HG02678 (cell line): ENCODE measurements around the gene DSE.
A peak's percentile ranks its signal among the peaks of the same experiment; 100 is the strongest.

Source experiments
- ATAC-seq: cut with Tn5 transposase; IDR thresholded peaks from one replicate; pipeline ENCODE4 v1.9.1; 2021; ENCODE audit warnings: mild to moderate bottlenecking, moderate library complexity; ENCODE audit not compliant: unreplicated experiment

DSE gene

DNA sequence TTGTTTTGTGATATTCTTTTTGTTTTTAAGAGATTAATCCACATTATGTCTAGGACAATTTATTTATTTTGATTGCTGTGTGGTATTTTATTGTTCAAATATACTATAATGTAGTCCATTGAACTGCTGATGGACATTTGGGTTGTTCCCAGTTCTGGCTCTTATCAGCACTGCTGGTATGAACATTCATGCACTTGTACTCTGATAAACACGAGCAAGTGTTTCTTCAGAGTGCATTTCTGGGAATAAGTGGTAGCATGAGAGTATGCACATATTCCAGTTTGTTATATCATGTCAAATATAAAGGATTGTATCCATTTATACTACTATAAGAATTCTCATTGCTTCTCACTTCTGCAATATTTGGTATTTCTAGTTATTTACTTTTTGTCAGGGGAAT is 97.5 kb downstream of the DSE start:
- no peak for ATAC-seq

DNA sequence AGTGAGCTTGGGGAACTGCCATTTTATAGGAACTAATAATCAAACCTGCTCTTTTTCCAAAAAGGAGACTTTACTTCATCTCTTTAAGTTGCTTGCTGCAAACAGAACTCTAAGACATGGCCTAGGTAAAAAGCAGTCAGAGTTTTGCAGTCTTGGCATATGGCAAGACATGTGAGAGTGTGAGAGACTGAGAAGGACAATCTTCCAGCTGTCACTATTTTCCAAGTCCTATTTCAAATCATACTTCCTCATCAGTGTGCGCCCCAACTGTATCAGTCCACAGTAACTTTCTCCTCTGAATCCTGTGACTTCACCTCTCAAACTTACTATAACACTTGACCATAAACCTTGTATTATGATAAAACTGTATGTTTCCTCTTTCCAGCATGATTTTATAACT is 100.8 kb downstream of the DSE start:
- no peak for ATAC-seq

DNA sequence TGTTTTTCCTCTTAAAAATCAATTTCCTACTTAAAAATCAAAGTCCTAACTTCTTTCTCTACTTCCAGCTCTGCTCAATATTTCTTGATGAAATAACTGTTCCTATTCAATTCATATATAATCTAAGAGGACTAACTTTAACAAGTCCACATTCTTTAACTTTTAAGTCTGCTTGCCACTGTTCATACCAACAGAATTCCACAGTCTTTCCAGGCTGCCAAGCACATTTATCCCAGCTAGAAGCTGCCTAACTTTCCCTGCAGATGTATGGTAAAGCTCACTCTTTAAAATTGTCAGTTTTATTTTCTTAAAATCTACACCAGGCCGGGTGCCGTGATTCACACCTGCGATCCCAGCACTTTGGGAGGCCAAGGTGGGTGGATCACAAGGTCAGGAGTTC is 102.0 kb downstream of the DSE start:
- ATAC-seq, result no peak

DNA sequence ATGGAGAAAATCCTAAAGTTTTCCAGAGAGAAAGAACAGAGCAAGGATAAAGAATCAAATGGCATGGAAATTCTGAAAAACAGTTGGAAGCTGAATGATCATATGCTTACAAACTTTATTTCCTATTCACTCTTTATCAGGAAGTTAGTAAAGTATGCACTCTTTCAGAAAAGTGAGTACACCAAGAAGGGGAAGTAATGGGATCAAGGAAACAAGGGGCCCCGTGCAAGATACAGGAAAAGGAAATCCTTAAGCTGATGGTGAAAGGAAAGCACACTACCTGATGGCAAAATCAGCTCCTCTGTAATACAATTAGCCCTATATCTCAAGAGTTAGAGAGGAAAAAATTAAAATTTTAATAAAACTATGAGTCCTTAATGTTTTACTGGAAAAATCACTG is 104.4 kb downstream of the DSE start:
- ATAC-seq, result no peak

- ATAC-seq, result peak; percentile 100
Measured at GRCh38 chr6:116476002-116476678, 105.4 kb downstream of the DSE start.

DNA sequence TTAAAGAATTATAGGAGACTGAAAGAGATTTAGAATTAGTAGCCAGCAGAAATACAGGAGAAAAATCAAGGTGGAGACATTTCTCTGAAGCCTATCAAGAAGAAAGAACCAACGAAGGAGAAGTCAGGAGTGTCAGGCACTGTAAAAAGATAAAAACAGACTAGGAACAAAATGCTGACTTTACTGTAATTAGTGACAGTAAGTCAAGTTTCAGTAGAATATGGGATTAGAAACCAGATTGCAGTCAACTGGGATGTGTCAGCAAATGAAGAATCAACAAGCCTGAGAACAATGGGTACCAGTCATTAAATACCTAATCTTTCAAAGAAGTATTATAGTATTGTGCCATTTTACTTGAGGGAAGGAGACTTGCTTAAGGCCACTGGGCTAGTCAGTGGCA is 112.0 kb downstream of the DSE start:
- no peak for ATAC-seq

DNA sequence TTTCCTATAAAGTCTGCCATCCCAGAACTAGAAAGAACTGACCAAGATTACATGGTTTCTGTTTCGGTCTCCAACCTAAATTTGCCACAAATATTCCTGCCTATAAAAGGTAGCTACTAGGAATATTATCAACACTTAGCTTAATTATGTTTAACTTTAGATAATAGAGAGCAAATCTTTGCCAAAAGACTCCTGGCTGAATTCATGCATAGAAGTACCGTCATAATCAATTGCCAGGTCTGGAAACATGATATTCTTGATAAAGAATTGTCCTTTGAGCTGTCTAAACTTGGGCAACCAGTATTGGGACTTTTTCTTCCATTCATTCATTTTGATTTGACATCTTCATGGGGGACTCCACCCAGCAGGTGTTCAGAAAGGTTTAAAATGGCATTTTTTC is 112.9 kb downstream of the DSE start:
- ATAC-seq, result no peak

DNA sequence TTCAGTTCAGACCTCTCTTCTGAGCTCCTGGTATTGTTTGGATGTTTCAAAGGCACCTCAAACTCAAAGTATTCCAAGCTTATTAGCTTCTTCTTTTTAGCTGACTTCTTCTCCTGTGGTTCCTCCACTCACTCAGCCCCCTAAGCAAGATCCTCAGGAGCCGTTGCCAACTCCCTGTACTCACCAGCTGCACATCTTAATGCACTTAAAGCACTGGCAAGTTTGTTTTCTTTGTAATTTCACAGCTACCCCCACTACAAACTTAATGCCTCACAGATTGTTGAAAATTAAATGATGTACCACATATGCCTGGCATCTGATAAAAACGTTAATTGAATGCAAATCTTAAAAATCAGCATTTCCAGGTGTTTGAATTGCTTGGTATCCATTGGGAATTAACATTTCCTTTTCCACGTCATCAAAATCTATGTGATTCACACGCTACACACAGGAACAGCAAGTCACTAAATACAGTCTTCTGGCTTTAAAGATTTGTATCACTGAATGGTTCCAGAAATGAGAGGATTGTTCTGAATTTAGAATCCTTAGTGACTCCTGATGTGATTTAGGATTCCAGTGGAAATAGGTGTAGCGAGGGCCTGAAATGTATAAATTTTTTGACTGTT is 114.9 kb downstream of the DSE start:
- ATAC-seq, result no peak

- no peak for ATAC-seq
Measured at GRCh38 chr6:116491610-116492330, 121.0 kb downstream of the DSE start.

- no peak for ATAC-seq
Measured at GRCh38 chr6:116492331-116493067, 121.8 kb downstream of the DSE start.
